GM12873 (cell line): Measurements from ENCODE around the gene BCAT1.

Source experiments
- CTCF ChIP-seq: IDR thresholded peaks from 2 replicates; pipeline ENCODE4 v1.5.1; 2012; ENCODE audit warnings: low read depth, mild to moderate bottlenecking, moderate library complexity, low read length, control low read depth; ENCODE audit not compliant: insufficient read depth; ENCODE audit errors: missing control alignments

Gene BCAT1

GRCh38 chr12:24833513-24833912 lies 115.4 kb downstream of the BCAT1 start:
- no peak for TF ChIP-seq CTCF

GRCh38 chr12:24823808-24824515 lies 124.9 kb downstream of the BCAT1 start:
- no peak for TF ChIP-seq CTCF

GRCh38 chr12:24822121-24822899 lies 126.6 kb downstream of the BCAT1 start:
- no peak for TF ChIP-seq CTCF

GRCh38 chr12:24821691-24822090 lies 127.2 kb downstream of the BCAT1 start:
- TF ChIP-seq CTCF, result no peak

- TF ChIP-seq CTCF, result no peak
Observed at GRCh38 chr12:24820872-24821271, 128.0 kb downstream of the BCAT1 start.

- no peak for TF ChIP-seq CTCF
Observed at GRCh38 chr12:24818351-24818750, 130.6 kb downstream of the BCAT1 start.

GRCh38 chr12:24815114-24815423 lies 133.8 kb downstream of the BCAT1 start:
- TF ChIP-seq CTCF, result no peak
